Thyroid gland (tissue), 4 donors: ENCODE results near the gene TRMT10C.

Experiments used
- POLR2A ChIP-seq, 2 donors: fragments of 450-650 bp; IDR thresholded peaks; one replicate each; pipeline ENCODE4 v1.6.1; 2017; ENCODE audit warnings: antibody characterized with exemption in 2 of 2, mild to moderate bottlenecking in 2 of 2, moderate library complexity in 1 of 2
- TF ChIP-seq, protein P1 (sequence below), 6 experiments: fragments of 200-600 bp in 3 of 6; fragments of 450-650 bp in 3 of 6; sonication (generic) in 3 of 6; IDR thresholded peaks; one replicate each; pipeline ENCODE4 v1.5.1; 2016 to 2019; ENCODE audit warnings: antibody characterized with exemption in 6 of 6, mild to moderate bottlenecking in 2 of 6, inconsistent platforms in 1 of 6, moderate library complexity in 1 of 6

DNA sequence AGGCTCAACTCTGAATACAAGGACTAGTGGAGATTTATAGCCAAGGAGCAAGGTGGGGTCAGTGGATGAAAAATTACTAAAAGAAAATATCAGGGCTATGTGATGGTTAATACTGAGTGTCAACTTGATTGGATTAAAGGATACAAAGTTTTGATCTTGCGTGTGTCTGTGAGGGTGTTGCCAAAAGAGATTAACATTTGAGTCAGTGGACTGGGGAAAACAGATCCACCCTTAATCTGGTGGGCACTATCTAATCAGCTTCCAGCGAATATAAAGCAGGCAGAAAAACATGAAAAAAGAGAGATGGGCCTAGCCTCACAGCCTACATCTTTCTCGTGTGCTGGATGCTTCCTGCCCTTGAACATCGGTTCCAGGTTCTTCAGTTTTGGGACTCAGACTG lies 34.2 kb upstream of the TRMT10C start:
- TF ChIP-seq, protein P1, sequence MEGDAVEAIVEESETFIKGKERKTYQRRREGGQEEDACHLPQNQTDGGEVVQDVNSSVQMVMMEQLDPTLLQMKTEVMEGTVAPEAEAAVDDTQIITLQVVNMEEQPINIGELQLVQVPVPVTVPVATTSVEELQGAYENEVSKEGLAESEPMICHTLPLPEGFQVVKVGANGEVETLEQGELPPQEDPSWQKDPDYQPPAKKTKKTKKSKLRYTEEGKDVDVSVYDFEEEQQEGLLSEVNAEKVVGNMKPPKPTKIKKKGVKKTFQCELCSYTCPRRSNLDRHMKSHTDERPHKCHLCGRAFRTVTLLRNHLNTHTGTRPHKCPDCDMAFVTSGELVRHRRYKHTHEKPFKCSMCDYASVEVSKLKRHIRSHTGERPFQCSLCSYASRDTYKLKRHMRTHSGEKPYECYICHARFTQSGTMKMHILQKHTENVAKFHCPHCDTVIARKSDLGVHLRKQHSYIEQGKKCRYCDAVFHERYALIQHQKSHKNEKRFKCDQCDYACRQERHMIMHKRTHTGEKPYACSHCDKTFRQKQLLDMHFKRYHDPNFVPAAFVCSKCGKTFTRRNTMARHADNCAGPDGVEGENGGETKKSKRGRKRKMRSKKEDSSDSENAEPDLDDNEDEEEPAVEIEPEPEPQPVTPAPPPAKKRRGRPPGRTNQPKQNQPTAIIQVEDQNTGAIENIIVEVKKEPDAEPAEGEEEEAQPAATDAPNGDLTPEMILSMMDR (IDR thresholded peaks at IDR 0.05), result no peak
- no peak for TF ChIP-seq POLR2A (IDR thresholded peaks at IDR 0.05)
